OCI-LY3 (cell line): ENCODE measurements around the gene SMARCD2.

Source experiments
- EZH2phosphoT487 ChIP-seq: fragments of 200-600 bp; shearing (Covaris generic); IDR thresholded peaks from 2 replicates; pipeline ENCODE4 v1.6.1; 2018; ENCODE audit warnings: antibody characterized with exemption, mixed run types, low read depth
- TF ChIP-seq, protein P1 (sequence below): fragments of 200-600, 300-600 bp; sonication (generic); IDR thresholded peaks from 2 replicates; pipeline ENCODE4 v1.5.1; 2014; ENCODE audit warnings: antibody characterized with exemption, low read length, low read depth

GRCh38 chr17:63786117-63786516 lies 56.4 kb downstream of the SMARCD2 start:
- TF ChIP-seq, protein P1, sequence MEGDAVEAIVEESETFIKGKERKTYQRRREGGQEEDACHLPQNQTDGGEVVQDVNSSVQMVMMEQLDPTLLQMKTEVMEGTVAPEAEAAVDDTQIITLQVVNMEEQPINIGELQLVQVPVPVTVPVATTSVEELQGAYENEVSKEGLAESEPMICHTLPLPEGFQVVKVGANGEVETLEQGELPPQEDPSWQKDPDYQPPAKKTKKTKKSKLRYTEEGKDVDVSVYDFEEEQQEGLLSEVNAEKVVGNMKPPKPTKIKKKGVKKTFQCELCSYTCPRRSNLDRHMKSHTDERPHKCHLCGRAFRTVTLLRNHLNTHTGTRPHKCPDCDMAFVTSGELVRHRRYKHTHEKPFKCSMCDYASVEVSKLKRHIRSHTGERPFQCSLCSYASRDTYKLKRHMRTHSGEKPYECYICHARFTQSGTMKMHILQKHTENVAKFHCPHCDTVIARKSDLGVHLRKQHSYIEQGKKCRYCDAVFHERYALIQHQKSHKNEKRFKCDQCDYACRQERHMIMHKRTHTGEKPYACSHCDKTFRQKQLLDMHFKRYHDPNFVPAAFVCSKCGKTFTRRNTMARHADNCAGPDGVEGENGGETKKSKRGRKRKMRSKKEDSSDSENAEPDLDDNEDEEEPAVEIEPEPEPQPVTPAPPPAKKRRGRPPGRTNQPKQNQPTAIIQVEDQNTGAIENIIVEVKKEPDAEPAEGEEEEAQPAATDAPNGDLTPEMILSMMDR = no peak
- no peak for TF ChIP-seq EZH2phosphoT487
